Adrenal gland (tissue), 12 donors: ENCODE data around the gene CAMKMT. TPM values are rescaled to one million over a fixed set of nuclear protein-coding genes. Genes with fewer than 3 reads are reported as not detected.

Source experiments
- DNase-seq, 7 donors: peaks; one replicate each; pipeline ENCODE4 v3.0.0-alpha.2; 2019 to 2020
- H3K27ac ChIP-seq, 5 donors: fragments of 200-600 bp; sonication (generic) in 4 of 5; 1 replicate in 3 of 5; 2 replicates in 2 of 5; pipeline versions ENCODE4 v1.5.1 to v1.8.0; 2016 to 2020; ENCODE audit warnings: mild to moderate bottlenecking in 1 of 5
- H3K27me3 ChIP-seq: fragments of 200-600 bp; 2 replicates; pipeline ENCODE4 v1.8.0; 2021
- H3K36me3 ChIP-seq, 2 donors: fragments of 200-600 bp; replicated peaks in 1 of 2; 1 replicate in 1 of 2; 2 replicates in 1 of 2; pipeline versions ENCODE4 v1.5.1 to v1.8.0; 2018 to 2022
- H3K4me1 ChIP-seq, 2 donors: fragments of 200-600 bp; replicated peaks in 1 of 2; 1 replicate in 1 of 2; 2 replicates in 1 of 2; pipeline versions ENCODE4 v1.5.1 to v1.8.0; 2018 to 2021
- H3K4me3 ChIP-seq, 4 donors: fragments of 200-600 bp; sonication (generic) in 3 of 4; one replicate each; pipeline ENCODE4 v1.5.1; 2016 to 2018
- H3K9me3 ChIP-seq, 3 donors: fragments of 200-600 bp; sonication (generic) in 1 of 3; replicated peaks in 1 of 3; 1 replicate in 2 of 3; 2 replicates in 1 of 3; pipeline versions ENCODE4 v1.5.1 to v1.8.0; 2016 to 2021
- CTCF ChIP-seq, 6 experiments: fragments of 450-650 bp in 4 of 6; fragments of 200-600 bp in 2 of 6; sonication (generic) in 1 of 6; IDR thresholded peaks; 1 replicate in 5 of 6; 2 replicates in 1 of 6; pipeline versions ENCODE4 v1.5.1 to v1.8.0; 2016 to 2021; ENCODE audit warnings: antibody characterized with exemption in 6 of 6, mild to moderate bottlenecking in 2 of 6, moderate library complexity in 1 of 6
- POLR2A ChIP-seq, 2 donors: fragments of 450-650 bp; IDR thresholded peaks; one replicate each; pipeline ENCODE4 v1.6.1; 2017; ENCODE audit warnings: antibody characterized with exemption in 2 of 2, mild to moderate bottlenecking in 2 of 2, moderate library complexity in 1 of 2
- WGBS, 4 donors: extraction: QIAGEN DNeasy Blood & Tissue Kit in 2 of 4; methylation state at CpG; one replicate each; pipeline versions ENCODE4 v1.1.5 to v1.1.7; 2013 to 2017; 5-methylcytosine and 5-hydroxymethylcytosine counted together
- intact Hi-C, 2 donors: fragments of 100-400 bp; cut with DNase I; formaldehyde crosslinking; loops; one replicate each; pipeline versions ENCODE4 v1.14.1 to v1.15.0; 2022 to 2023
- polyA plus RNA-seq, 3 donors: library from polyadenylated mRNA; stranded (reverse); fragments of 200-250 nt in 2 of 3; fragments of 350-450 nt in 1 of 3; fragmentation: Illumina TruSeq in 1 of 3; extraction: RNeasy Lipid Tissue Mini Kit (QIAGEN cat#74804) in 1 of 3; gene quantifications; one replicate each; pipeline ENCODE4 v1.2.3, GENCODE V29; 2013 to 2014
- total RNA-seq, 9 donors: library from RNA; depleted of rRNA in 4 of 9; stranded (reverse); fragments of >200 nt in 4 of 9; fragments of 120-200 nt in 1 of 9; fragmentation: NEBNext Ultra II Directional in 1 of 9; extraction: Animal tissue kit (Norgen Biotek cat#: 25700) in 1 of 9; gene quantifications; one replicate each; pipeline versions ENCODE4 v1.1.0 to v1.2.4, GENCODE V29; 2013 to 2023
- donor health status: healthy with polysubstance abuse.
- donor health status: Bipolar disorder and iron deficiency.
- donor health status: DM: yes; HTN: yes; CAD: no.
- donor health status: DM: no; HTN: no; CAD: no.
- donor health status: DM: no; HTN: no; CAD: no.
- donor health status: DM: yes; HTN: yes; CAD: no.

Gene CAMKMT
- total and polyA plus RNA-seq, 12 donors = 2.6 to 14.0 (median 8.6) TPM

GRCh38 chr2:44769349-44770011 lies 407.7 kb downstream of the CAMKMT start:
- no peak for DNase-seq
- Histone ChIP-seq H3K4me3 (no peak overlapping the region), H3K36me3 (no peaks in the 10 kb centered on the region), H3K27ac (no peak overlapping the region), H3K4me1 (no peaks in the 10 kb centered on the region), H3K9me3 (no peaks in the 10 kb centered on the region), H3K27me3 (peaks cover 3% of the 10 kb centered on the region)
- intact Hi-C loops = no loop called here
- no peak for TF ChIP-seq CTCF (IDR thresholded peaks at IDR 0.05)
- no peak for TF ChIP-seq POLR2A (IDR thresholded peaks at IDR 0.05)
- WGBS, 4 donors = 86 to 90% (median 86%) methylated on average over 9 of the region's 9 CpGs

- no peaks in the 10 kb centered on the region for H3K9me3 ChIP-seq
- 85 to 91% (median 88%) methylated on average over 6 of the region's 6 CpGs for WGBS, 4 donors
- no peaks in the 10 kb centered on the region for H3K4me1 ChIP-seq
- no peak overlapping the region for H3K4me3 ChIP-seq
- no peak for DNase-seq
- no peaks in the 10 kb centered on the region for H3K36me3 ChIP-seq
- intact Hi-C loops = no loop called here
- no peak overlapping the region for H3K27ac ChIP-seq
- TF ChIP-seq POLR2A (IDR thresholded peaks at IDR 0.05) = no peak
- no peak for TF ChIP-seq CTCF (IDR thresholded peaks at IDR 0.05)
- peaks cover 3% of the 10 kb centered on the region for H3K27me3 ChIP-seq
Measured at GRCh38 chr2:44770221-44771195, 408.8 kb downstream of the CAMKMT start.

DNA sequence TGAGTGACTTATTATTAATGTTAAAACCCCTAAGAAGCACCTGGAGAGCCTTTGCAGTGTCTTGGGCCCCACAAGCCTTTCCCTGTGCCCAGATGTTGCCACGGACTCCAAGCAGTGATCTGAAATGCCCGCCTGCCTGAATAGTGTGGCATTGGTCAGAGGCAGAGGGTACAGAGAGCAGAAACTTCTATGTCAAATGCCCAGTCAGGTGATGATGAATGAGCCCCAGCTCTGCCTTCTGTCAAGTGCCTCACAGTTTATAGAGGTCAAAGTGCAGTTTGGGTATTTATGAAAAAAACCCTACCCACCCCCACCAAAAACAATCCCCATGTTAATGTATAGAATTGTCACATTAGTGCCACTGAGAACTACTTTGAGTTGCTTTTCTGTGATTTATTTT lies 409.8 kb downstream of the CAMKMT start:
- WGBS, 4 donors = 88 to 100% (median 93%) methylated on average over 2 of the region's 2 CpGs
- Histone ChIP-seq H3K9me3 (no peaks in the 10 kb centered on the region), H3K27ac (no peak overlapping the region), H3K36me3 (no peaks in the 10 kb centered on the region), H3K4me1 (no peaks in the 10 kb centered on the region), H3K27me3 (peaks cover 3% of the 10 kb centered on the region), H3K4me3 (no peak overlapping the region)
- TF ChIP-seq POLR2A (IDR thresholded peaks at IDR 0.05) (no peak), CTCF (IDR thresholded peaks at IDR 0.05) (no peak)
- intact Hi-C loops = no loop called here
- DNase-seq = no peak

GRCh38 chr2:44772131-44772530 lies 410.4 kb downstream of the CAMKMT start:
- H3K4me3 ChIP-seq = no peak overlapping the region
- no peaks in the 10 kb centered on the region for H3K36me3 ChIP-seq
- H3K27ac ChIP-seq = no peak overlapping the region
- WGBS, 4 donors = 88 to 93% (median 93%) methylated on average over 9 of the region's 9 CpGs
- no peak for TF ChIP-seq CTCF (IDR thresholded peaks at IDR 0.05)
- TF ChIP-seq POLR2A (IDR thresholded peaks at IDR 0.05) = no peak
- DNase-seq = no peak
- peaks cover 3% of the 10 kb centered on the region for H3K27me3 ChIP-seq
- intact Hi-C loops = no loop called here
- H3K4me1 ChIP-seq = no peaks in the 10 kb centered on the region
- H3K9me3 ChIP-seq = no peaks in the 10 kb centered on the region
